Liver (tissue), 9 donors: ENCODE data around the gene KRTAP5-2. TPM values are rescaled to one million over a fixed set of nuclear protein-coding genes. Genes with fewer than 3 reads are reported as not detected.

Source experiments
- DNase-seq: peaks from one replicate; pipeline ENCODE4 v3.0.0-alpha.2; 2017; ENCODE audit warnings: low spot score
- H3K27ac ChIP-seq, 2 donors: one replicate each; pipeline ENCODE4 v1.7.0; 2013; ENCODE audit warnings: inconsistent platforms in 2 of 2, low read length in 2 of 2, control low read depth in 1 of 2, low read depth in 1 of 2, mild to moderate bottlenecking in 1 of 2
- H3K27me3 ChIP-seq, 4 donors: one replicate each; pipeline versions ENCODE4 v1.6.1 to v1.7.0; 2013; ENCODE audit warnings: low read length in 3 of 4, inconsistent platforms in 1 of 4, mild to moderate bottlenecking in 1 of 4, moderate library complexity in 1 of 4; ENCODE audit not compliant: control insufficient read depth in 4 of 4, insufficient read depth in 4 of 4
- H3K36me3 ChIP-seq, 4 donors: one replicate each; pipeline versions ENCODE4 v1.6.1 to v1.7.0; 2013; ENCODE audit warnings: low read length in 3 of 4, mild to moderate bottlenecking in 3 of 4, low read depth in 1 of 4, moderate library complexity in 1 of 4; ENCODE audit not compliant: control insufficient read depth in 4 of 4, insufficient read depth in 3 of 4
- H3K4me1 ChIP-seq, 4 donors: one replicate each; pipeline versions ENCODE4 v1.6.1 to v1.7.0; 2013; ENCODE audit warnings: low read length in 3 of 4, mild to moderate bottlenecking in 3 of 4, moderate library complexity in 1 of 4; ENCODE audit not compliant: control insufficient read depth in 4 of 4, insufficient read depth in 4 of 4
- H3K4me3 ChIP-seq, 3 donors: one replicate each; pipeline versions ENCODE4 v1.6.1 to v1.7.0; 2013; ENCODE audit warnings: low read length in 3 of 3, control low read depth in 1 of 3, low read depth in 1 of 3, mild to moderate bottlenecking in 1 of 3
- H3K9ac ChIP-seq, 2 donors: one replicate each; pipeline ENCODE4 v1.7.0; 2013; ENCODE audit warnings: low read length in 2 of 2, mild to moderate bottlenecking in 2 of 2, moderate library complexity in 2 of 2, control low read depth in 1 of 2, low read depth in 1 of 2
- H3K9me3 ChIP-seq, 4 donors: one replicate each; pipeline versions ENCODE4 v1.6.1 to v1.7.0; 2013; ENCODE audit warnings: low read length in 3 of 4; ENCODE audit not compliant: control insufficient read depth in 4 of 4
- EGR1 ChIP-seq, 2 donors: IDR thresholded peaks; 2 replicates each; pipeline ENCODE4 v1.6.1; 2016 to 2018; ENCODE audit warnings: antibody characterized with exemption in 2 of 2, low read depth in 2 of 2
- FOXA1 ChIP-seq: IDR thresholded peaks from 2 replicates; pipeline ENCODE4 v1.6.1; 2016; ENCODE audit warnings: antibody characterized with exemption
- FOXA2 ChIP-seq: IDR thresholded peaks from 2 replicates; pipeline ENCODE4 v1.6.1; 2016; ENCODE audit warnings: antibody characterized with exemption
- GABPA ChIP-seq, 2 donors: IDR thresholded peaks in 1 of 2; conservative IDR thresholded peaks in 1 of 2; 2 replicates each; pipeline ENCODE4 v1.6.1; 2016; ENCODE audit warnings: antibody characterized with exemption in 2 of 2, mild to moderate bottlenecking in 1 of 2, moderate library complexity in 1 of 2
- HNF4A ChIP-seq, 2 donors: conservative IDR thresholded peaks; 2 replicates each; pipeline ENCODE4 v1.6.1; 2016; ENCODE audit warnings: antibody characterized with exemption in 2 of 2, mild to moderate bottlenecking in 2 of 2
- HNF4G ChIP-seq: IDR thresholded peaks from 2 replicates; pipeline ENCODE4 v1.6.1; 2016; ENCODE audit warnings: antibody characterized with exemption
- JUND ChIP-seq, 2 donors: IDR thresholded peaks; 2 replicates each; pipeline ENCODE4 v1.6.1; 2016; ENCODE audit warnings: antibody characterized with exemption in 2 of 2
- NR2F2 ChIP-seq: IDR thresholded peaks from 2 replicates; pipeline ENCODE4 v1.6.1; 2016; ENCODE audit warnings: antibody characterized with exemption
- RAD21 ChIP-seq, 2 donors: IDR thresholded peaks; 2 replicates each; pipeline ENCODE4 v1.6.1; 2016; ENCODE audit warnings: antibody characterized with exemption in 2 of 2, mild to moderate bottlenecking in 2 of 2
- RXRA ChIP-seq, 2 donors: IDR thresholded peaks; 2 replicates each; pipeline ENCODE4 v1.6.1; 2017 to 2018; ENCODE audit warnings: antibody characterized with exemption in 2 of 2, mild to moderate bottlenecking in 1 of 2
- SP1 ChIP-seq: IDR thresholded peaks from 2 replicates; pipeline ENCODE4 v1.6.1; 2018; ENCODE audit warnings: antibody characterized with exemption, mild to moderate bottlenecking
- TAF1 ChIP-seq: conservative IDR thresholded peaks from 2 replicates; pipeline ENCODE4 v1.6.1; 2016; ENCODE audit warnings: antibody characterized with exemption, mild to moderate bottlenecking
- YY1 ChIP-seq: IDR thresholded peaks from 2 replicates; pipeline ENCODE4 v1.6.1; 2016; ENCODE audit warnings: antibody characterized with exemption, mild to moderate bottlenecking
- whole genome bisulfite sequencing: extraction: QIAGEN DNeasy Blood & Tissue Kit; methylation state at CpG from one replicate; pipeline ENCODE4 v1.1.7; 2013; 5-methylcytosine and 5-hydroxymethylcytosine counted together
- polyA plus RNA-seq, 2 donors: library from polyadenylated mRNA; stranded (reverse) in 1 of 2; unstranded in 1 of 2; fragments of 200-250 nt in 1 of 2; fragments of >200 nt in 1 of 2; fragmentation: Nextera tagmentation in 1 of 2; extraction: Ambion mirVana in 1 of 2; gene quantifications; one replicate each; pipeline versions ENCODE4 v1.2.1 to v1.2.3, GENCODE V29; 2013 to 2015
- total RNA-seq, 2 donors: library from RNA; depleted of rRNA; stranded (reverse); fragments of >200 nt; gene quantifications; one replicate each; pipeline ENCODE4 v1.2.3, GENCODE V29; 2014
- TF ChIP-seq, protein P1 (sequence below): IDR thresholded peaks from 2 replicates; pipeline ENCODE4 v1.6.1; 2016; ENCODE audit warnings: antibody characterized with exemption, mild to moderate bottlenecking
- TF ChIP-seq, protein P2 (sequence below): IDR thresholded peaks from 2 replicates; pipeline ENCODE4 v1.6.1; 2016; ENCODE audit warnings: antibody characterized with exemption
- TF ChIP-seq, protein P3 (sequence below): fragments of 150-350 bp; IDR thresholded peaks from 2 replicates; pipeline ENCODE4 v1.5.1; 2017; ENCODE audit warnings: improper control_type of control experiment, low read depth, low read length; ENCODE audit not compliant: missing input control
- TF ChIP-seq, protein P4 (sequence below): IDR thresholded peaks from 2 replicates; pipeline ENCODE4 v1.6.1; 2016; ENCODE audit warnings: antibody characterized with exemption
- TF ChIP-seq, protein P5 (sequence below): IDR thresholded peaks from 2 replicates; pipeline ENCODE4 v1.6.1; 2016; ENCODE audit warnings: antibody characterized with exemption
- donor health status: healthy.
- donor health status: healthy.
- donor health status: healthy.
- donor health status: healthy.
- donor health status: healthy.

KRTAP5-2 gene
- total and polyA plus RNA-seq, 4 donors = 0.08 TPM; not detected in 3

GRCh38 chr11:1562469-1563148 is 35.5 kb downstream of the KRTAP5-2 start:
- H3K36me3 ChIP-seq = no peaks in the 10 kb centered on the region

GRCh38 chr11:1561955-1562354 is 36.1 kb downstream of the KRTAP5-2 start:
- no peaks in the 10 kb centered on the region for H3K27me3 ChIP-seq
- WGBS = 85% methylated on average over 5 of the region's 5 CpGs
- no peak for DNase-seq
- no peak overlapping the region for H3K27ac ChIP-seq
- H3K4me3 ChIP-seq = no peak overlapping the region
- no peak overlapping the region for H3K9ac ChIP-seq
- no peaks in the 10 kb centered on the region for H3K36me3 ChIP-seq
- TF ChIP-seq FOXA2 (no peak), RAD21 (IDR thresholded peaks at IDR 0.05) (no peak), RXRA (IDR thresholded peaks at IDR 0.05) (no peak), GABPA (IDR thresholded peaks at IDR 0.05 in 1 of 2, conservative IDR thresholded peaks at IDR 0.05 in 1 of 2) (no peak), JUND (IDR thresholded peaks at IDR 0.05) (no peak), FOXA1 (no peak), YY1 (no peak), EGR1 (IDR thresholded peaks at IDR 0.05; ENCODE audit: low read depth in 2 of 2) (no peak), SP1 (no peak), NR2F2 (no peak), TAF1 (no peak), HNF4A (conservative IDR thresholded peaks at IDR 0.05) (no peak), HNF4G (no peak)
- TF ChIP-seq, protein P1, sequence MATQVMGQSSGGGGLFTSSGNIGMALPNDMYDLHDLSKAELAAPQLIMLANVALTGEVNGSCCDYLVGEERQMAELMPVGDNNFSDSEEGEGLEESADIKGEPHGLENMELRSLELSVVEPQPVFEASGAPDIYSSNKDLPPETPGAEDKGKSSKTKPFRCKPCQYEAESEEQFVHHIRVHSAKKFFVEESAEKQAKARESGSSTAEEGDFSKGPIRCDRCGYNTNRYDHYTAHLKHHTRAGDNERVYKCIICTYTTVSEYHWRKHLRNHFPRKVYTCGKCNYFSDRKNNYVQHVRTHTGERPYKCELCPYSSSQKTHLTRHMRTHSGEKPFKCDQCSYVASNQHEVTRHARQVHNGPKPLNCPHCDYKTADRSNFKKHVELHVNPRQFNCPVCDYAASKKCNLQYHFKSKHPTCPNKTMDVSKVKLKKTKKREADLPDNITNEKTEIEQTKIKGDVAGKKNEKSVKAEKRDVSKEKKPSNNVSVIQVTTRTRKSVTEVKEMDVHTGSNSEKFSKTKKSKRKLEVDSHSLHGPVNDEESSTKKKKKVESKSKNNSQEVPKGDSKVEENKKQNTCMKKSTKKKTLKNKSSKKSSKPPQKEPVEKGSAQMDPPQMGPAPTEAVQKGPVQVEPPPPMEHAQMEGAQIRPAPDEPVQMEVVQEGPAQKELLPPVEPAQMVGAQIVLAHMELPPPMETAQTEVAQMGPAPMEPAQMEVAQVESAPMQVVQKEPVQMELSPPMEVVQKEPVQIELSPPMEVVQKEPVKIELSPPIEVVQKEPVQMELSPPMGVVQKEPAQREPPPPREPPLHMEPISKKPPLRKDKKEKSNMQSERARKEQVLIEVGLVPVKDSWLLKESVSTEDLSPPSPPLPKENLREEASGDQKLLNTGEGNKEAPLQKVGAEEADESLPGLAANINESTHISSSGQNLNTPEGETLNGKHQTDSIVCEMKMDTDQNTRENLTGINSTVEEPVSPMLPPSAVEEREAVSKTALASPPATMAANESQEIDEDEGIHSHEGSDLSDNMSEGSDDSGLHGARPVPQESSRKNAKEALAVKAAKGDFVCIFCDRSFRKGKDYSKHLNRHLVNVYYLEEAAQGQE = no peak
- TF ChIP-seq, protein P2, sequence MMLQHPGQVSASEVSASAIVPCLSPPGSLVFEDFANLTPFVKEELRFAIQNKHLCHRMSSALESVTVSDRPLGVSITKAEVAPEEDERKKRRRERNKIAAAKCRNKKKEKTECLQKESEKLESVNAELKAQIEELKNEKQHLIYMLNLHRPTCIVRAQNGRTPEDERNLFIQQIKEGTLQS = no peak
- TF ChIP-seq, protein P3, sequence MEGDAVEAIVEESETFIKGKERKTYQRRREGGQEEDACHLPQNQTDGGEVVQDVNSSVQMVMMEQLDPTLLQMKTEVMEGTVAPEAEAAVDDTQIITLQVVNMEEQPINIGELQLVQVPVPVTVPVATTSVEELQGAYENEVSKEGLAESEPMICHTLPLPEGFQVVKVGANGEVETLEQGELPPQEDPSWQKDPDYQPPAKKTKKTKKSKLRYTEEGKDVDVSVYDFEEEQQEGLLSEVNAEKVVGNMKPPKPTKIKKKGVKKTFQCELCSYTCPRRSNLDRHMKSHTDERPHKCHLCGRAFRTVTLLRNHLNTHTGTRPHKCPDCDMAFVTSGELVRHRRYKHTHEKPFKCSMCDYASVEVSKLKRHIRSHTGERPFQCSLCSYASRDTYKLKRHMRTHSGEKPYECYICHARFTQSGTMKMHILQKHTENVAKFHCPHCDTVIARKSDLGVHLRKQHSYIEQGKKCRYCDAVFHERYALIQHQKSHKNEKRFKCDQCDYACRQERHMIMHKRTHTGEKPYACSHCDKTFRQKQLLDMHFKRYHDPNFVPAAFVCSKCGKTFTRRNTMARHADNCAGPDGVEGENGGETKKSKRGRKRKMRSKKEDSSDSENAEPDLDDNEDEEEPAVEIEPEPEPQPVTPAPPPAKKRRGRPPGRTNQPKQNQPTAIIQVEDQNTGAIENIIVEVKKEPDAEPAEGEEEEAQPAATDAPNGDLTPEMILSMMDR = no peak
- TF ChIP-seq, protein P4, sequence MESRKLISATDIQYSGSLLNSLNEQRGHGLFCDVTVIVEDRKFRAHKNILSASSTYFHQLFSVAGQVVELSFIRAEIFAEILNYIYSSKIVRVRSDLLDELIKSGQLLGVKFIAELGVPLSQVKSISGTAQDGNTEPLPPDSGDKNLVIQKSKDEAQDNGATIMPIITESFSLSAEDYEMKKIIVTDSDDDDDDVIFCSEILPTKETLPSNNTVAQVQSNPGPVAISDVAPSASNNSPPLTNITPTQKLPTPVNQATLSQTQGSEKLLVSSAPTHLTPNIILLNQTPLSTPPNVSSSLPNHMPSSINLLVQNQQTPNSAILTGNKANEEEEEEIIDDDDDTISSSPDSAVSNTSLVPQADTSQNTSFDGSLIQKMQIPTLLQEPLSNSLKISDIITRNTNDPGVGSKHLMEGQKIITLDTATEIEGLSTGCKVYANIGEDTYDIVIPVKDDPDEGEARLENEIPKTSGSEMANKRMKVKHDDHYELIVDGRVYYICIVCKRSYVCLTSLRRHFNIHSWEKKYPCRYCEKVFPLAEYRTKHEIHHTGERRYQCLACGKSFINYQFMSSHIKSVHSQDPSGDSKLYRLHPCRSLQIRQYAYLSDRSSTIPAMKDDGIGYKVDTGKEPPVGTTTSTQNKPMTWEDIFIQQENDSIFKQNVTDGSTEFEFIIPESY = no peak
- TF ChIP-seq, protein P5, sequence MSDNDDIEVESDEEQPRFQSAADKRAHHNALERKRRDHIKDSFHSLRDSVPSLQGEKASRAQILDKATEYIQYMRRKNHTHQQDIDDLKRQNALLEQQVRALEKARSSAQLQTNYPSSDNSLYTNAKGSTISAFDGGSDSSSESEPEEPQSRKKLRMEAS = no peak
- H3K4me1 ChIP-seq = peaks cover 3 to 23% (median 14%) of the 10 kb centered on the region in 4 donors
- H3K9me3 ChIP-seq = no peaks in the 10 kb centered on the region

More at GRCh38 chr11:1562469-1563148, 35.5 kb downstream of the KRTAP5-2 start:
- Histone ChIP-seq H3K9me3 (no peaks in the 10 kb centered on the region), H3K4me1 (peaks cover 3 to 23% (median 16%) of the 10 kb centered on the region in 4 donors), H3K27me3 (no peaks in the 10 kb centered on the region), H3K4me3 (no peak overlapping the region), H3K27ac (no peak overlapping the region), H3K9ac (no peak overlapping the region)
- no peak for DNase-seq
- WGBS = 93% methylated on average over 14 of the region's 14 CpGs
- TF ChIP-seq, protein P5 = no peak
- TF ChIP-seq, protein P2 = no peak
- TF ChIP-seq HNF4G = no peak
- TF ChIP-seq YY1 = no peak
- TF ChIP-seq EGR1 (IDR thresholded peaks at IDR 0.05; ENCODE audit: low read depth in 2 of 2) = no peak
- TF ChIP-seq, protein P4 = no peak
- no peak for TF ChIP-seq NR2F2
- no peak for TF ChIP-seq FOXA2
- TF ChIP-seq SP1 = no peak
